Left lung (tissue), 10 donors: Measurements from ENCODE around the gene FCN1. TPM values are rescaled to one million over a fixed set of nuclear protein-coding genes. Genes with fewer than 3 reads are reported as not detected.

ENCODE experiments used
- ATAC-seq: fragments of 200-7000 bp; cut with Tn5 transposase; one replicate; pipeline ENCODE4 v1.9.1; 2020; ENCODE audit warnings: moderate library complexity
- DNase-seq, 4 donors: peaks; one replicate each; pipeline ENCODE4 v3.0.0-alpha.2; 2013 to 2020
- H3K27ac ChIP-seq, 2 donors: fragments of 200-600 bp; sonication (generic) in 1 of 2; one replicate each; pipeline versions ENCODE4 v1.5.0 to v1.8.0; 2020 to 2021
- H3K27me3 ChIP-seq, 2 donors: fragments of 200-600 bp; sonication (generic) in 1 of 2; one replicate each; pipeline versions ENCODE4 v1.5.0 to v1.8.0; 2020 to 2021
- H3K36me3 ChIP-seq, 2 donors: fragments of 200-600 bp; sonication (generic) in 1 of 2; one replicate each; pipeline versions ENCODE4 v1.5.0 to v1.8.0; 2020 to 2021
- H3K4me1 ChIP-seq, 2 donors: fragments of 200-600 bp; one replicate each; pipeline ENCODE4 v1.8.0; 2021
- H3K4me3 ChIP-seq, 2 donors: fragments of 200-600 bp; sonication (generic) in 1 of 2; one replicate each; pipeline versions ENCODE4 v1.5.0 to v1.8.0; 2020 to 2021; ENCODE audit warnings: mild to moderate bottlenecking in 1 of 2
- H3K9me3 ChIP-seq, 2 donors: fragments of 200-600 bp; sonication (generic) in 1 of 2; one replicate each; pipeline versions ENCODE4 v1.5.0 to v1.8.0; 2020 to 2021
- CTCF ChIP-seq, 2 donors: fragments of 200-600 bp; sonication (generic) in 1 of 2; IDR thresholded peaks; one replicate each; pipeline versions ENCODE4 v1.5.0 to v1.8.0; 2021; ENCODE audit warnings: antibody characterized with exemption in 2 of 2
- intact Hi-C, 2 donors: fragments of 100-400 bp; cut with DNase I; formaldehyde crosslinking; loops; one replicate each; pipeline versions ENCODE4 v1.11.2 to v1.14.2; 2022
- polyA plus RNA-seq, 6 donors: library from polyadenylated mRNA; unstranded; fragments of 120-200 nt; gene quantifications; one replicate each; pipeline ENCODE4 v1.2.1, GENCODE V29; 2013; ENCODE audit not compliant: insufficient read length in 6 of 6
- total RNA-seq, 2 donors: library from RNA; stranded (reverse); fragmentation: NEBNext Ultra II Directional; extraction: Animal tissue kit (Norgen Biotek cat#: 25700); gene quantifications; one replicate each; pipeline ENCODE4 v1.2.1, GENCODE V29; 2021
- donor health status: DM: no; HTN: yes; CAD: no.
- donor health status: DM: no; HTN: no; CAD: no.

FCN1 gene
- total and polyA plus RNA-seq, 8 donors = 3.4 to 72.1 (median 5.7) TPM

- no peaks in the 10 kb centered on the region for H3K36me3 ChIP-seq
- H3K9me3 ChIP-seq = peaks cover 0 to 10% of the 10 kb centered on the region in 2 donors
- H3K27ac ChIP-seq = no peak overlapping the region
- no peak overlapping the region for H3K4me3 ChIP-seq
- TF ChIP-seq CTCF (IDR thresholded peaks at IDR 0.05) = no peak
- no peak for DNase-seq
- ATAC-seq = no peak
- H3K27me3 ChIP-seq = no peaks in the 10 kb centered on the region
- intact Hi-C loops = no loop called here
- peaks cover 0 to 10% of the 10 kb centered on the region in 2 donors for H3K4me1 ChIP-seq
Measured at GRCh38 chr9:134897584-134898170, 20.0 kb downstream of the FCN1 start.

GRCh38 chr9:134896834-134897583 is 20.7 kb downstream of the FCN1 start:
- DNase-seq = no peak
- no peak for TF ChIP-seq CTCF (IDR thresholded peaks at IDR 0.05)
- intact Hi-C loops = no loop called here
- H3K9me3 ChIP-seq = peaks cover 0 to 10% of the 10 kb centered on the region in 2 donors
- peak overlapping the region in 1 of 2 donors; percentile 29 for H3K27ac ChIP-seq
- no peaks in the 10 kb centered on the region for H3K27me3 ChIP-seq
- ATAC-seq = no peak
- H3K36me3 ChIP-seq = no peaks in the 10 kb centered on the region
- no peak overlapping the region for H3K4me3 ChIP-seq
- peaks cover 0 to 10% of the 10 kb centered on the region in 2 donors for H3K4me1 ChIP-seq

GRCh38 chr9:134895908-134896833 is 21.5 kb downstream of the FCN1 start:
- intact Hi-C loops = no loop called here
- DNase-seq = peak in 2 of 4 donors; percentile 17 to 61

GRCh38 chr9:134895567-134895907 is 22.2 kb downstream of the FCN1 start:
- TF ChIP-seq CTCF (IDR thresholded peaks at IDR 0.05) = no peak
- Histone ChIP-seq H3K27ac (no peak overlapping the region), H3K27me3 (no peaks in the 10 kb centered on the region), H3K36me3 (no peaks in the 10 kb centered on the region), H3K4me3 (no peak overlapping the region), H3K4me1 (peaks cover 7 to 10% of the 10 kb centered on the region in 2 donors), H3K9me3 (peaks cover 0 to 10% of the 10 kb centered on the region in 2 donors)
- DNase-seq = no peak
- ATAC-seq = no peak
- intact Hi-C loops = no loop called here

More at GRCh38 chr9:134895908-134896833, 21.5 kb downstream of the FCN1 start:
- H3K27ac ChIP-seq = peak overlapping the region in 1 of 2 donors; percentile 29
- H3K27me3 ChIP-seq = no peaks in the 10 kb centered on the region
- ATAC-seq = peak; percentile 75
- no peak overlapping the region for H3K4me3 ChIP-seq
- no peaks in the 10 kb centered on the region for H3K36me3 ChIP-seq
- peaks cover 6 to 10% of the 10 kb centered on the region in 2 donors for H3K4me1 ChIP-seq
- peaks cover 0 to 10% of the 10 kb centered on the region in 2 donors for H3K9me3 ChIP-seq
- TF ChIP-seq CTCF (IDR thresholded peaks at IDR 0.05) = no peak
